ENCODE results near the gene LCOR.

LCOR gene

DNA sequence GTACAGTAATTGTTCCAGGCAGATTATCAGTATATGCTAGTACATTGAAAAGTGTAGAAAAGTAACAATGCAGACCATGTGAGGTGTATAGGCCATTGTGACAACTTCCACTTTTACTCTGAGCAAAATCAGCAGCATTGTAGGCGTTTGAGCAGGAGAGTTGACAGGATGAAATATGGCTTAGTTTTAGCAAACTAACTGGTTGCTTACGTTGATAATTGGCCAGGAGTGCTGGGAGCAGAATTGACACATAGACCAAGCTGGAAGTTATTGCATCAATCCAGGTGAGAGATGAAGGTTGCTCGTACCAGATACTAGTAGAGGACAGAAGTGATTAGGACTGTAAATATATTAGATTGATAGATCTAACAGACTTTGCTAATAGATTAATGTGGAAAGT lies 46.0 kb downstream of the LCOR start:
- no peak for DNase-seq (ENCODE audit: low read depth)
- TF ChIP-seq, protein P1, sequence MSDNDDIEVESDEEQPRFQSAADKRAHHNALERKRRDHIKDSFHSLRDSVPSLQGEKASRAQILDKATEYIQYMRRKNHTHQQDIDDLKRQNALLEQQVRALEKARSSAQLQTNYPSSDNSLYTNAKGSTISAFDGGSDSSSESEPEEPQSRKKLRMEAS (IDR thresholded peaks at IDR 0.05; ENCODE audit: low read depth, low read length): no peak
- TF ChIP-seq, protein P2, sequence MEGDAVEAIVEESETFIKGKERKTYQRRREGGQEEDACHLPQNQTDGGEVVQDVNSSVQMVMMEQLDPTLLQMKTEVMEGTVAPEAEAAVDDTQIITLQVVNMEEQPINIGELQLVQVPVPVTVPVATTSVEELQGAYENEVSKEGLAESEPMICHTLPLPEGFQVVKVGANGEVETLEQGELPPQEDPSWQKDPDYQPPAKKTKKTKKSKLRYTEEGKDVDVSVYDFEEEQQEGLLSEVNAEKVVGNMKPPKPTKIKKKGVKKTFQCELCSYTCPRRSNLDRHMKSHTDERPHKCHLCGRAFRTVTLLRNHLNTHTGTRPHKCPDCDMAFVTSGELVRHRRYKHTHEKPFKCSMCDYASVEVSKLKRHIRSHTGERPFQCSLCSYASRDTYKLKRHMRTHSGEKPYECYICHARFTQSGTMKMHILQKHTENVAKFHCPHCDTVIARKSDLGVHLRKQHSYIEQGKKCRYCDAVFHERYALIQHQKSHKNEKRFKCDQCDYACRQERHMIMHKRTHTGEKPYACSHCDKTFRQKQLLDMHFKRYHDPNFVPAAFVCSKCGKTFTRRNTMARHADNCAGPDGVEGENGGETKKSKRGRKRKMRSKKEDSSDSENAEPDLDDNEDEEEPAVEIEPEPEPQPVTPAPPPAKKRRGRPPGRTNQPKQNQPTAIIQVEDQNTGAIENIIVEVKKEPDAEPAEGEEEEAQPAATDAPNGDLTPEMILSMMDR (IDR thresholded peaks at IDR 0.05; ENCODE audit: low read depth, low read length): no peak
- TF ChIP-seq POLR2A (IDR thresholded peaks at IDR 0.05; ENCODE audit: extremely low read depth, insufficient read length) (no peak), MYC (IDR thresholded peaks at IDR 0.05; ENCODE audit: low read depth, low read length) (no peak)
- H3K4me3 ChIP-seq (ENCODE audit: low read depth, low read length): no peak overlapping the region

DNA sequence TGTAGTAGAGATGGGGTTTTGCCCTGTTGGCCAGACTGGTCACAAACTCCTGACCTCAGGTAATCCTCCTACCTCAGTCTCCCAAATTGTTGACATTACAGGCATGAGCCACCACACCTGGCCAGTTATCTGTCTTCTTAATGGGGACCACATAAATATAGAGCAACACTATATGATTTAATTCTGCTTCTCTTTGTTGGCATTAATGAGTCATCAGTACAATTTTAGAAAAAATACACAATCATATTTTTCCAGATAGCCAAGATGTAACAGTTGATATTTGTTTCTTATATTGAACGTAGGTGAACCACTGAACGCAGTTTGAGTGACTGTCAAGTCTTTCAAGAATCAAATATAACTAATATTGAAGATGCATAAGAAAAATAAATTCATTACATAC lies 48.5 kb downstream of the LCOR start:
- no peak overlapping the region for H3K4me3 ChIP-seq (ENCODE audit: low read depth, low read length)
- no peak for TF ChIP-seq MYC (IDR thresholded peaks at IDR 0.05; ENCODE audit: low read depth, low read length)
- TF ChIP-seq, protein P1 (IDR thresholded peaks at IDR 0.05; ENCODE audit: low read depth, low read length): no peak
- no peak for TF ChIP-seq POLR2A (IDR thresholded peaks at IDR 0.05; ENCODE audit: extremely low read depth, insufficient read length)
- TF ChIP-seq, protein P2 (IDR thresholded peaks at IDR 0.05; ENCODE audit: low read depth, low read length): no peak
- DNase-seq (ENCODE audit: low read depth): no peak

DNA sequence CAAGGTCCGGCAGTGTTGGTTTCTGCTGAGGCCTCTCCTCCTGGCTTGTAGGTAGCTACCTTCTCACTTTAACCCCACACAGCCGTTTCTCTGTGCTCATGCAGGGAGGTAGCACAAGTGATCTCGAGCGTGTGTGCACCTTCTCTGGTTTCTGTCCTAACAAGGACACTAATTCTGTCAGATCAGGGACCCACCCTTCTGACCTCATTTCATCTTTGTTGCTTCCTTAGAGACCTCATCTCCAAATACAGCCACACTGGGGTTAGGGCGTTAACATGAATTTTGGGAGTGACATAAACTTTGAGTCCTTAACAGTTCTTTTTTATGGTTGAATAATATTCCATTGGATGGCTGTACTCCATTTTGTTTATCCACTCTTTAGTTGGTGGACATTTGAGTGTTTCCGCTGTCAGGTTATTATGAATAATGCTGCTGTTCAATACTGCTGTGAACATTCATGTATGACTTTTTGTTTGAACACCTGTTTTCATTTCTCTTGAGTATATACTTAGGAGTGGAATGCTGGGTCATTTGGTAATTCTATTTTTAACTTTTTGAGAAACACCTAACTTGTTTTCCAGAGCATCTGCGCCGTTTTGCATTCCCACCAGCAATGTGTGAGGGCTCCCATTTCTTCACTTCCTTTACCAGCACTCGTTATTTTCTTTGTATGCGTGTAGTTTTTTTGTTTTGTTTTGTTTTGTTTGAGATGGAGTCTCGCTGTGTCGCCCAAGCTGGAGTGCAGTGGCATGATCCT lies 57.5 kb downstream of the LCOR start:
- DNase-seq (ENCODE audit: low read depth): no peak
- TF ChIP-seq, protein P1 (IDR thresholded peaks at IDR 0.05; ENCODE audit: low read depth, low read length): no peak
- TF ChIP-seq MYC (IDR thresholded peaks at IDR 0.05; ENCODE audit: low read depth, low read length) (no peak), POLR2A (IDR thresholded peaks at IDR 0.05; ENCODE audit: extremely low read depth, insufficient read length) (no peak)
- TF ChIP-seq, protein P2 (IDR thresholded peaks at IDR 0.05; ENCODE audit: low read depth, low read length): no peak
- H3K4me3 ChIP-seq (ENCODE audit: low read depth, low read length): no peak overlapping the region

DNA sequence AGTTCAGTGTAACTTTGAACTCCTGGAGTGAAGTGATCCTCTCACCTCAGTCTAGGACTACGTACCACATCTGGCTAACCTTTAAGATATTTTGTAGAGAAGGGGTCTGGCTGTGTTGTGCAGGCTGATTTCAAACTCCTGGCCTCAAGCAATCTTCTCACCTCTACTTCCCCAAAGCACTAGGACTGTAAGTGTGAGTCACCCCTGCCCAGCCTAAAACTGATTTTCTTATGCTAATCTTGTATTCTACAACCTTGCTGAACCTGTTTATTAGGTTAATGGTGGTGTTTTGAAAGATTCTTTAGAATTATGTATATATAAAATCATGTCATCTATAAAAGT lies 58.0 kb downstream of the LCOR start:
- DNase-seq (ENCODE audit: low read depth): peak; percentile 49
- H3K4me3 ChIP-seq (ENCODE audit: low read depth, low read length): no peak overlapping the region

DNA sequence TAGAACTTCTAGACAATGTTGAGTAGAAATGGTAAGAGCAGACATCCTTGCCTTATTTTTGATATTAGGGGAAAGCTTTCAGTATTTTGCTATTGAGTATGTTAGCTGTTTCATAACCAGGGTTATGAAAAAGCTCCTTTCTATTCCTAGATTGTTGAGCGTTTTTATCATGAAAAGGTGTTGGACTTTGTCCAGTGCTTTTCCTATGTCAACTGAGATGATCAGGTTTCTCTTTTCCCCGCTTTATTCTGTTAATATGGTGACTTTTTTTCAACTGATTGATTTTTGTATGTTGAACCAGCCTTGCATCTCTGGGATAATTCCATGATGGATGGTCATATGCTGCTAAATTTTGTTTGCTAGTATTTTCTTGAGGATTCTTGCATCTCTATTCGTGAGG lies 58.5 kb downstream of the LCOR start:
- no peak for DNase-seq (ENCODE audit: low read depth)
- TF ChIP-seq MYC (IDR thresholded peaks at IDR 0.05; ENCODE audit: low read depth, low read length) (no peak), POLR2A (IDR thresholded peaks at IDR 0.05; ENCODE audit: extremely low read depth, insufficient read length) (no peak)
- TF ChIP-seq, protein P1 (IDR thresholded peaks at IDR 0.05; ENCODE audit: low read depth, low read length): no peak
- TF ChIP-seq, protein P2 (IDR thresholded peaks at IDR 0.05; ENCODE audit: low read depth, low read length): no peak
- no peak overlapping the region for H3K4me3 ChIP-seq (ENCODE audit: low read depth, low read length)

More for the DNA sequence above, 58.0 kb downstream of the LCOR start:
- TF ChIP-seq, protein P1 (IDR thresholded peaks at IDR 0.05; ENCODE audit: low read depth, low read length): no peak
- no peak for TF ChIP-seq MYC (IDR thresholded peaks at IDR 0.05; ENCODE audit: low read depth, low read length)
- TF ChIP-seq, protein P2 (IDR thresholded peaks at IDR 0.05; ENCODE audit: low read depth, low read length): no peak
- TF ChIP-seq POLR2A (IDR thresholded peaks at IDR 0.05; ENCODE audit: extremely low read depth, insufficient read length): no peak

Data from NB4 (cell line).